ENCODE data around the gene DCLK2. TPM values are rescaled to one million over a fixed set of nuclear protein-coding genes. Genes with fewer than 3 reads are reported as not detected.

DCLK2 gene
- total RNA-seq, 2 donors from 2014 or later = 10.1 to 12.1 TPM

DNA sequence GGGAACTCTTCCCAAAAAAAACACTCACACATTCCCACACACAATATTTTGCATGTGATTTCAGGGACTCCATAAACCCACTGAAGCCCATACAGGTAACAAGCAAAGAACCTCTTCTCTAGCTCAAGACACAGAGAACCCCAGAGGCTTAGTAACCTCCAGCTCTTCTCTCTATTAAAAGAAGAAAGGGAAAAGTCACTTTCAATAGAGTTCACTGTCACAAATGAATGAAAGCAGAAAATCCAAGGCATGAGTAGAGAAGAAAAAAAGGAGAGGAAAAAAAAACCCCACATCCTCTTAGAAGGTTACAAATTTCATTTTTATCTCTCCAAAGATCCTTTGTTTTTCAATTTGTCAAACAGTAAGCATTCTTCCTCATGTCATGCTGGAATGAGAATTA is 30.7 kb upstream of the DCLK2 start:
- H3K4me1 ChIP-seq = no peaks in the 10 kb centered on the region
- DNase-seq (ENCODE audit: low spot score) = no peak
- H3K4me3 ChIP-seq = no peak overlapping the region
- no peak for TF ChIP-seq CTCF (IDR thresholded peaks at IDR 0.05)
- no peak overlapping the region for H3K27ac ChIP-seq
- no peaks in the 10 kb centered on the region for H3K9me3 ChIP-seq
- no peaks in the 10 kb centered on the region for H3K36me3 ChIP-seq
- H3K27me3 ChIP-seq = no peaks in the 10 kb centered on the region

DNA sequence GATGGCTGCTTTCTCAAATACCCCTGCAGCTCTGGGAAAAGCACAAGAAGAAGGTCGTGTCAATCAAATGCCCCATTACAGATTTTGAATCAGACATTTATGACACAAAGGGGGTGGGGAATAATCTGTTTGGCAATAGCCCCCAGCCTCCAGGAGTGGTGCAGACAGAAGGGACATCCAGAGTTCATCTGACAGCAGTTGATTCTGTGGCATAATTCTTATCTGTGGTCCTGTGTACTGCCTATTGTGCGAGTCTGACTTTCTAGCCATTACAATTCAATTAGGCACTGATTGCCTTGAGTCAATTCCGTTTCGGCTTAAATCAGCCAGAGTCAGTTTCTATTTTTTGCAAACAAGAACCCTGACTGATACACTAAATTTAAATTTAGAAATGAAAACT is 28.6 kb upstream of the DCLK2 start:
- H3K27me3 ChIP-seq = no peaks in the 10 kb centered on the region
- no peak for TF ChIP-seq CTCF (IDR thresholded peaks at IDR 0.05)
- DNase-seq (ENCODE audit: low spot score) = no peak
- H3K9me3 ChIP-seq = no peaks in the 10 kb centered on the region
- no peak overlapping the region for H3K4me3 ChIP-seq
- no peaks in the 10 kb centered on the region for H3K36me3 ChIP-seq
- H3K27ac ChIP-seq = no peak overlapping the region
- no peaks in the 10 kb centered on the region for H3K4me1 ChIP-seq

DNA sequence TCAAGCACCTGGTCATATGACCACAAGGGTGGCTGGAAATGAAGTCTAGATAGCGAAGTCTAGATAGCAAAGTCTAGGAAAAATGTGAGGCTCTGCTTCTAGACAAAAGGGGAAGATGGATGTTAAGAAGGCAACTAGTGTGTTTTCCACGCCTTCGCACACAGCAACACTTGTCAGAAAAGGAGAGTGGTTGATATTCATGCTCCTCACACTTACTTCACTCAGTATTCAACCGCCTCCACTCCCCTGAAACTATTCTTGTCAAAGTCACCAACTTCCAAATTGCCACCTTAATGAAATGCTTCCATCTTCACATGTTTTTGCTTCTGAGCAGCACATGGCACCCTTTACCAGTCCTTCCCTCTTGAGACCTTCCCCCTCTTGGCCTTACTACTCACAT is 27.7 kb upstream of the DCLK2 start:
- no peak for TF ChIP-seq CTCF (IDR thresholded peaks at IDR 0.05)
- no peaks in the 10 kb centered on the region for H3K27me3 ChIP-seq
- H3K36me3 ChIP-seq = no peaks in the 10 kb centered on the region
- H3K4me3 ChIP-seq = no peak overlapping the region
- no peak overlapping the region for H3K27ac ChIP-seq
- H3K4me1 ChIP-seq = no peaks in the 10 kb centered on the region
- DNase-seq (ENCODE audit: low spot score) = no peak
- H3K9me3 ChIP-seq = no peaks in the 10 kb centered on the region

- DNase-seq (ENCODE audit: low spot score) = no peak
Measured at GRCh38 chr4:150051111-150051510, 27.1 kb upstream of the DCLK2 start.

DNA sequence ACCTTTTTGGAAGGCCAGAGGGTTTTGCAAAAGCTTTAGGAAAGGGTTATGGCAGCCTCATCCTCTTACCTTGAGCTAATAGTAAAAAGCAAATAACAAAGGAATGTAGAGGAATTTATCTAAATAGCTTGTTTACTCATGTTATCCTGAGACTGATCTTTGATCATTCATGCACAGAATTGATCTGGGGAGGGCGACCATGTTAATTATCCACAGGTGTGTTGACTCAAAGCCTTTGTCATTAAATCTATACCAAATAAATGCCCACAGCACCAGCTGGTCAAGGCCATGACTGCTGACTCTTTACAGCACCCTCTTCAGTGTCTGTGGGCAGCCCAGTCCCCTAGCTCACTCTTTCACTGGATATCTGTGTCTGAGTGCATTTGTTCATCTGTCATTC is 22.8 kb upstream of the DCLK2 start:
- no peaks in the 10 kb centered on the region for H3K4me1 ChIP-seq
- TF ChIP-seq CTCF (IDR thresholded peaks at IDR 0.05) = no peak
- H3K27ac ChIP-seq = no peak overlapping the region
- no peak for DNase-seq (ENCODE audit: low spot score)
- no peaks in the 10 kb centered on the region for H3K36me3 ChIP-seq
- H3K9me3 ChIP-seq = no peaks in the 10 kb centered on the region
- H3K4me3 ChIP-seq = no peak overlapping the region
- no peaks in the 10 kb centered on the region for H3K27me3 ChIP-seq

More at GRCh38 chr4:150051111-150051510, 27.1 kb upstream of the DCLK2 start:
- no peaks in the 10 kb centered on the region for H3K27me3 ChIP-seq
- no peak for TF ChIP-seq CTCF (IDR thresholded peaks at IDR 0.05)
- no peak overlapping the region for H3K27ac ChIP-seq
- H3K4me1 ChIP-seq = no peaks in the 10 kb centered on the region
- no peaks in the 10 kb centered on the region for H3K9me3 ChIP-seq
- H3K4me3 ChIP-seq = no peak overlapping the region
- no peaks in the 10 kb centered on the region for H3K36me3 ChIP-seq

DNA sequence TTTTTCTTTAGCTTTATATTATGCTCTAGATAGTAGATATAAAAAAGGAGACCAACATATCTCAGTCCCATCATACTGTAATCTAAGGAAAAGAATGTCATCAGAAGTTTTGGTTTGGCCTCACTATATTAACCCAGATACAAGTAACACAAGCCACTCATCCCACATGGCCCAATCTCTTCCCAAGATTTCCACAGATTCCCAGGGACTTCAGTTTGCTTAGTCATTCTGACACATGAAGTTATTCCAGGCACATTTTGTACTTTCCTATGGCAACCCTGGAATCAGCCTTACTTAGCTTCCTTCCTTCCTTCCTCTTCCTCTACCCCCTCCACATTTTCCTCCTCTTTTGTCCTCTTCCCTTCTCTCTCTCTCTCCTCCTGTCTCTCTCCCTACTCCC is 21.7 kb upstream of the DCLK2 start:
- Histone ChIP-seq H3K4me3 (no peak overlapping the region), H3K9me3 (no peaks in the 10 kb centered on the region), H3K27me3 (no peaks in the 10 kb centered on the region), H3K36me3 (no peaks in the 10 kb centered on the region), H3K4me1 (no peaks in the 10 kb centered on the region), H3K27ac (no peak overlapping the region)
- TF ChIP-seq CTCF (IDR thresholded peaks at IDR 0.05) = no peak
- DNase-seq (ENCODE audit: low spot score) = no peak
